ENCODE results near the gene ARHGEF38. TPM values are rescaled to one million over a fixed set of nuclear protein-coding genes. Genes with fewer than 3 reads are reported as not detected.

ARHGEF38 gene
- total RNA-seq, 1 experiment from 2014 or later = not detected

DNA sequence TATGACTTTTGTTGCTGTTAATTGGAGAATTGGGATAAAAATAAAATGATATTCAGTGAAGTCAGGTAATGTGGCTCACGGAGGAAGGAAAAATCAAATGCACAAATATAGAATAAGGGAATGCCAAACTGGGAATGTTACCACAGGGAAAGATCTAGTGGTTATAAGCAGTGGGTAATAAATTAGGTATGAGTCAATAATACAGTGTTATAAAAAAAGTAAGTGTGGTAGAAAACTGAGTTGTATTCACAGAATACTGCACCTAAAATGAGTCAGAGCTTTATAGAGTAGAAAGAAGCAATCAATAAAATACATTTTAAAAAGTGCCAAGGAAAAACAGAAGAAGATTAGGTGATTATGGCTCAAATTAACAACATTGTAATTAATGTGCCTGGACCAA, 121.6 kb downstream of the ARHGEF38 start:
- DNase-seq (ENCODE audit: low spot score) = no peak
- POLR2A ChIA-PET (ENCODE audit: low non-redundant PET) = no interaction called here
- Histone ChIP-seq H3K27me3 (replicated peaks; ENCODE audit: insufficient read depth, low read depth, low read length, poor library complexity) (no peaks in the 10 kb centered on the region), H3K4me3 (ENCODE audit: low read depth, low read length, poor library complexity, severe bottlenecking) (no peak overlapping the region), H3K9me3 (ENCODE audit: low read depth, low read length, poor library complexity, severe bottlenecking) (no peaks in the 10 kb centered on the region), H3K4me1 (ENCODE audit: insufficient read depth, low read length, poor library complexity, severe bottlenecking) (no peaks in the 10 kb centered on the region), H3K36me3 (ENCODE audit: insufficient read depth, low read length, poor library complexity, severe bottlenecking) (no peaks in the 10 kb centered on the region), H3K27ac (ENCODE audit: low read depth, low read length, poor library complexity, severe bottlenecking) (no peak overlapping the region)
- CTCF ChIA-PET = no interaction called here
- BruUV-seq (replicated peaks) = no TSS peak
- intact Hi-C loops (cut with micrococcal nuclease; ENCODE audit: unreplicated experiment) = no loop called here
- no peak for TF ChIP-seq EZH2 (IDR thresholded peaks at IDR 0.05; ENCODE audit: borderline replicate concordance, low read depth, low read length, poor library complexity, severe bottlenecking)
- TF ChIP-seq, protein P1, sequence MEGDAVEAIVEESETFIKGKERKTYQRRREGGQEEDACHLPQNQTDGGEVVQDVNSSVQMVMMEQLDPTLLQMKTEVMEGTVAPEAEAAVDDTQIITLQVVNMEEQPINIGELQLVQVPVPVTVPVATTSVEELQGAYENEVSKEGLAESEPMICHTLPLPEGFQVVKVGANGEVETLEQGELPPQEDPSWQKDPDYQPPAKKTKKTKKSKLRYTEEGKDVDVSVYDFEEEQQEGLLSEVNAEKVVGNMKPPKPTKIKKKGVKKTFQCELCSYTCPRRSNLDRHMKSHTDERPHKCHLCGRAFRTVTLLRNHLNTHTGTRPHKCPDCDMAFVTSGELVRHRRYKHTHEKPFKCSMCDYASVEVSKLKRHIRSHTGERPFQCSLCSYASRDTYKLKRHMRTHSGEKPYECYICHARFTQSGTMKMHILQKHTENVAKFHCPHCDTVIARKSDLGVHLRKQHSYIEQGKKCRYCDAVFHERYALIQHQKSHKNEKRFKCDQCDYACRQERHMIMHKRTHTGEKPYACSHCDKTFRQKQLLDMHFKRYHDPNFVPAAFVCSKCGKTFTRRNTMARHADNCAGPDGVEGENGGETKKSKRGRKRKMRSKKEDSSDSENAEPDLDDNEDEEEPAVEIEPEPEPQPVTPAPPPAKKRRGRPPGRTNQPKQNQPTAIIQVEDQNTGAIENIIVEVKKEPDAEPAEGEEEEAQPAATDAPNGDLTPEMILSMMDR (conservative IDR thresholded peaks at IDR 0.05; ENCODE audit: low read depth, low read length) = no peak

DNA sequence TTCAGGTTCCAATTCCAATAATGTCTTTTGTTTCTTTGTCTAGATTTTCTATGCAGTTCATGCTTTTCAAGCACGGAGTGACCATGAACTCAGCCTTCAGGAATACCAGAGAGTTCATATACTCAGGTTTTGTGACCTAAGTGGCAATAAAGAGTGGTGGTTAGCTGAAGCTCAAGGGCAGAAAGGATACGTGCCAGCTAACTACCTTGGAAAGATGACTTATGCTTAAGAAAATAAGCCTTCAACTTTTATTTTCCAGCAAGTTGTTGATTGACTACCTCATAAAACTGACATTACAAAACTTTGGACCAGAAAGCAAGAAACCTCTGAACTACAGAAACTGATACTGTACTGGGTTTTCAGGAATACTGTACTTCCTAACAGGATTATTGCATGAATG, 125.3 kb downstream of the ARHGEF38 start:
- H3K36me3 ChIP-seq (ENCODE audit: insufficient read depth, low read length, poor library complexity, severe bottlenecking) = peaks cover 15% of the 10 kb centered on the region
- no peak overlapping the region for H3K27ac ChIP-seq (ENCODE audit: low read depth, low read length, poor library complexity, severe bottlenecking)
- intact Hi-C loops (cut with micrococcal nuclease; ENCODE audit: unreplicated experiment) = no loop called here
- TF ChIP-seq EZH2 (IDR thresholded peaks at IDR 0.05; ENCODE audit: borderline replicate concordance, low read depth, low read length, poor library complexity, severe bottlenecking) = no peak
- TF ChIP-seq, protein P1 (conservative IDR thresholded peaks at IDR 0.05; ENCODE audit: low read depth, low read length) = no peak
- H3K27me3 ChIP-seq (replicated peaks; ENCODE audit: insufficient read depth, low read depth, low read length, poor library complexity) = no peaks in the 10 kb centered on the region
- no peak overlapping the region for H3K4me3 ChIP-seq (ENCODE audit: low read depth, low read length, poor library complexity, severe bottlenecking)
- no peaks in the 10 kb centered on the region for H3K9me3 ChIP-seq (ENCODE audit: low read depth, low read length, poor library complexity, severe bottlenecking)
- POLR2A ChIA-PET (ENCODE audit: low non-redundant PET) = no interaction called here
- DNase-seq (ENCODE audit: low spot score) = no peak
- CTCF ChIA-PET = no interaction called here
- peaks cover 2% of the 10 kb centered on the region for H3K4me1 ChIP-seq (ENCODE audit: insufficient read depth, low read length, poor library complexity, severe bottlenecking)
- no TSS peak for BruUV-seq (replicated peaks)

DNA sequence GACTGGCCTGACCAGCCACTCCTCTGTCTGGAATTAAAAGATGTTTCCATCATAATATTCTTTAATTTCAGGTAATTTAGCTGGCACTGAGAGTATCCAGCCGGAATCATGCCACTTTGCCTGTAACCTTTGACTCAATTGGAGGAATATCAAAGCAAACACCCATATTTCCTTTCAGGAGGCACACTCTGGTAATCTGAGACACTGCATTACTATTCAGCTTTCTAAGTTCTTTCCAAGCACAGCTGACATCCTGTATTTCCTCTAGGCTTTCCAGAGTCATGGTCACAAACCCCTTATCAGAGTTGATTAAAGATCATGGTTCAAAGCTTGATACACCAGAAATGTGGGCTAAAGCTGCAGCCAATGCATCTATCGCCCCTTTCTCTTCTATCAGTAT, 126.8 kb downstream of the ARHGEF38 start:
- Histone ChIP-seq H3K4me1 (ENCODE audit: insufficient read depth, low read length, poor library complexity, severe bottlenecking) (peaks cover 2% of the 10 kb centered on the region), H3K4me3 (ENCODE audit: low read depth, low read length, poor library complexity, severe bottlenecking) (no peak overlapping the region), H3K27ac (ENCODE audit: low read depth, low read length, poor library complexity, severe bottlenecking) (no peak overlapping the region), H3K27me3 (replicated peaks; ENCODE audit: insufficient read depth, low read depth, low read length, poor library complexity) (no peaks in the 10 kb centered on the region), H3K36me3 (ENCODE audit: insufficient read depth, low read length, poor library complexity, severe bottlenecking) (peaks cover 22% of the 10 kb centered on the region), H3K9me3 (ENCODE audit: low read depth, low read length, poor library complexity, severe bottlenecking) (no peaks in the 10 kb centered on the region)
- TF ChIP-seq EZH2 (IDR thresholded peaks at IDR 0.05; ENCODE audit: borderline replicate concordance, low read depth, low read length, poor library complexity, severe bottlenecking) = no peak
- TF ChIP-seq, protein P1 (conservative IDR thresholded peaks at IDR 0.05; ENCODE audit: low read depth, low read length) = no peak
- intact Hi-C loops (cut with micrococcal nuclease; ENCODE audit: unreplicated experiment) = no loop called here
- DNase-seq (ENCODE audit: low spot score) = no peak
- no TSS peak for BruUV-seq (replicated peaks)
- POLR2A ChIA-PET (ENCODE audit: low non-redundant PET) = interaction anchor here (0.5 kb wide), 1 partner anchor 771 kb away, joined by 3 read pairs; no protein-coding TSS in a partner anchor
- CTCF ChIA-PET = no interaction called here
